ENCODE data around the gene RBP2.

RBP2 gene

GRCh38 chr3:139482206-139482605 lies 5.9 kb upstream of the RBP2 start:
- in situ Hi-C loops (cut with MboI; ENCODE audit: low sequenced_read_pairs): no loop called here

DNA sequence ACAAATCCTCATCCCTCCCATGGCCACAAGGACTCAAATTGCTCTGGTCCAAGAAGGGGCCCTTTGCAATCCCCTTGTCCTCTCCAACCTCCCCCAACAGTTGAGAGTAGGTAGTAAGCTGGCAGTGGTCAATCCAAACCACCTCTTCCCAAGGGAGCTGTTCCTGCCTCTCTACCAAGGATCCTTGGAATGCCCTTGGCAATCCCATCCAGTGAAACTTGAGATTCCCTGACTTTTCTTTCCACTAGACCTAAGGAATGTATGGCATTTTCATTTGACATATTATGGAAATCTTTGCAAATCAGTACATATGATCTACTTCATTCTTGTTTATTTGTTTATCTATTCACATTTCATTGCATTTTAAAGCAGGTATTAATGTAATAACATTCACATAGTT lies 4.8 kb upstream of the RBP2 start:
- in situ Hi-C loops (cut with MboI; ENCODE audit: low sequenced_read_pairs): no loop called here

DNA sequence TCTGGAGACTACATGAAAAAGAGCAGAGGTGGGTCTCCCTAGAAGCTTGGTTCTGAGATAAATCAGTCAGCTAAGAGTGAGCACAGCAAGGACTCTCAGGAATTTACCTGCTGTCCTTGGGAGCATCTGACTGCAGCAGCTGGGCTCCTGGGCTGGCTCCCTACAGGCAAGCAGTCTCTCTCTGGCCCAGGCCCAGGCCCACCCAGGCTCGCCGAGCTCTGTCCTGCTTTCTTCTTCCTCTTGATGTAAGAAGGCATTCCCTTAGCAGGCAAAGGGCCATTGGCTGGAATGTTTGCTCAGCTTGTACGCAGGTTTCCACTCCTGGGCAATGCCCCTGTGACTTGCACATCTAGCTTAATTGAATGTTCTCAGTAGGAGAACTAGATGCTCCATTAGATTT lies 4.3 kb upstream of the RBP2 start:
- in situ Hi-C loops (cut with MboI; ENCODE audit: low sequenced_read_pairs): no loop called here

DNA sequence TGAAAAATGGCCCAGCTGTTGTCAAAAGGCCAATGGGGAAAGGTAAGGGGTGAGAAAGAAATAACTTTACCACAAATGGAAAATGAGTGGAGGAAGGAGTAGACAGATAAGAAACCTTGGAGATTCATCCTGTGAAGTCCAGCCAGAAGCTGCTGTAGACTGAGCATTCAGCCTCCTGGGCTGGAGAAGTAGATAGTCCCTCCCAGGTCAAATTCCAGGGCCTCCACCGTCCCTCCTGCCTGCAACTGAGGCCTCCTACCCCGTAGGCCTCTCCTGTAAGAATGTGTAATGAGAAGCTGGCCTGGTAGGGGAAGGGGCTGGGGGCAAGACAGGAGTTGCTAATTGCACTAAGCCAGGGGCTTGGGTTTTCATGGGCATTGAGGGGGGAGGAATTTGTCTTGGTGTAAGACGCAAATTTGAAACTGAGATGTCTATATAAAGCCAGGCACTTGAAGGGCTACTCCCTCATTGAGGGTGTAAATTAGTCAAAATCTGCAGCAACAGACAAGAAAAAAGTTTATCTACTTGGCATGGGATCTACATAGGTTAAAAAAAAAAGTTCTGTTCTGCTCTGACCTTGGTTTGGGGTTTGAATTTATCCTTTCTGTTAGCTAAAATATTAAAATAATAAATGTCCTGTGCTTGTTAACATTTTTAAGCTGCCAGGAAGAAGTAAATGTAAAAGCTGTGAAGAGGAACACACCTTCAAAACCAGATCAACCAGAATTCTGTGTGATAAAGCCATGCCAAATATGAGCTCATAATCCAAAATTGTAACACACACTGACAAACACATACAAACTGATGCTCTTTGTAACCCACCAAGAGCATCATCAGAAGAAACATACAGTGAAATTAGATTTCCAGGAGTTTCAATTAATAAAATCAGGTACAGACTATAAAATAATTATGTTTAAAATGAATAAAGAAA lies 1.7 kb upstream of the RBP2 start:
- in situ Hi-C loops (cut with MboI; ENCODE audit: low sequenced_read_pairs): no loop called here

DNA sequence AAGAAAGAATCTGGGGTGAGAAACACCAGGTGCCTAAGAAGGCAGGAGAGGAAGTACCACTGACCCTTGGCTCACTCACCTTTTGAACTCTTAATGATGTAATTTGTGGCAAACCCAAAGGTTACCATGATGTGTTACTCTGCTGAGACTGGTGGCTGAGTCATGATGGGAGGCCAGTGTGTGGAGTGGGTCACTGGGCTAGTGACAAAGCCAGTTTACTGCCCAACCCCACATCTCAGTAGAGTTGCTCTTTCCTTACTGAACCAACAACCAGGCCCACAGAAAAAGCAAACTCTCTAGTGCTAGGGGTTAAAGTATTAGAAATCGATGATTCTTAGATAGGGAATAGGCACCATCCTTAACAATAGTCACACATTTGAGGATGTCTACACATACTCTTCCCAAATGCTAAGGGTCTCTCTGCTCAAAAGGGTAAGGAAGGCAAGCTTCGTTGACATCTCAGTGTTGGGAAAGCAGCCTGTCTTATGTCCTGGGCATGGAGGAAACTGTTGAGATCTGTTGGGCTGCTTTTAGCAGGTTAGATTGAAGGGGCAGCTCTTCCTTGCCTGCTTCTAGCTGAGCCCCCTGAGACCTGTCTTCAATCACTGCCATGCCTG lies 3.1 kb downstream of the RBP2 start:
- in situ Hi-C loops (cut with MboI; ENCODE audit: low sequenced_read_pairs): no loop called here

DNA sequence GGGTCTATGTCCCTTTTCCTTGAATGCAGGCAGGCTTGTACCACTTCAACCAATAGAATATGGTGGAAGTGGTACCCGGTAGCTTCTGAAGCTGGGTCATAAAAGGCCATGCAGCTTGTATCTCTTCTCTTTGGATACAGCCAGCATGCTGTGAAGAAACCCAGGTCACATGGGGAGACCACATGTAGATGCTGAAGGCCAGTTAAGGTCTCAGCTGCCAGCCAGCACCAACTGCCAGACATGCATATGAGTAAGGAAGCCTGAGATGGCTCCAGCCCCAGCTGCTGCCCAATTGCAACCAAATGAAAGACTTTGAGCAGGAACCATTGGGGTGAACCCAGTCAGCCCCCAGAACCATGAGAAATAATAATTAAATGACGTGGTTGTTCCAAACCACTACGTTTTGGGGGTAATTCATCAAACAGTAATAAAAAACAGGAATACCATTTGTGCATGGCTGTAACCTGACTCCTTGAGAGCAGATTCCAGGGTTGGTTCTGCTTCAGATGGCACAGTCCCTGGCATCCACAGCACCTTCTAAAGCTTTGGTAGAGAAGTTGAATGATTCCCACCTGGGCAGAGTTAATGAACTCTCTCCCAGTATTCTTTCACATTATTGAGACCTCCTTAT lies 3.8 kb downstream of the RBP2 start:
- in situ Hi-C loops (cut with MboI; ENCODE audit: low sequenced_read_pairs): no loop called here

DNA sequence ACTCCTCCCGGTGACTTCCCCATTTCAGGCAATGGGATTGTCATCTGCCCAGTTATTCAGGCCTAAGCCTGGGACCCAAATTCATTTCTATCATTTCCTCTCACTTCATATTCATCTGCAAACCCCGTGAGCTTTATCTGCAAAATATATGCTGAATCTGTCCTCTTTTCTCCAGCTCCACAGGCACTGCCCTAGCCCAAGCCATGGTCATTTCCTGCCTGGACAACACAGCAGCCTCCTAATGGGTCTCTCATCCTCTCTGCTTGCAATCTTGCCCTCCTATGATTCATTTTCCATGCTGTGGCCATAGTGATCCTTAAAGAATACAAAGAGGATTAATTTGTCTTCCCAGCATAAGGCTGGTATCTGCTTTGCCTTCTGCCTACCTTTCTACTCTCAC lies 6.1 kb downstream of the RBP2 start:
- in situ Hi-C loops (cut with MboI; ENCODE audit: low sequenced_read_pairs): no loop called here

- in situ Hi-C loops (cut with MboI; ENCODE audit: low sequenced_read_pairs): no loop called here
Measured at GRCh38 chr3:139468399-139468798, 7.9 kb downstream of the RBP2 start.

DNA sequence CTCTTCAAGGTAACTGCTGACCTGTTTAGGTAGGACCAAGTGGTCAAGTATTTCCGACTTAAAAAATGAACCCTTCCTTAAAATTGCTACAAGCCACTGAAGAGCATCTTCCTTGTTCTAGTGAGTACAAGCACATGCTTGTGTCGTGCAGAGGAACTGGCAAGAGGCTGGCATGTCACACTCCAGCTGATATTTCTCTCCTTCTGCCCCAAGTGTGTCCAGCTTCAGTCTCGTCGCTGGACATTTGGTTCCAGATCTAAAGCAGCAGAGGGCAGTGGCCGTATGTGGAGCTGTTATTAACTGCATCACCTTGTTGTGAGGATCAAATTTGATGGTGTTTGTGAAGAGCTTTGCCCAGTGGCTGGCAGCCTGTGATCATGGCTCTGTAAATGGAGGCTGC lies 10.0 kb downstream of the RBP2 start:
- in situ Hi-C loops (cut with MboI; ENCODE audit: low sequenced_read_pairs): no loop called here

GRCh38 chr3:139465636-139466035 lies 10.7 kb downstream of the RBP2 start:
- in situ Hi-C loops (cut with MboI; ENCODE audit: low sequenced_read_pairs): no loop called here

GRCh38 chr3:139463466-139463865 lies 12.8 kb downstream of the RBP2 start:
- in situ Hi-C loops (cut with MboI; ENCODE audit: low sequenced_read_pairs): no loop called here

- in situ Hi-C loops (cut with MboI; ENCODE audit: low sequenced_read_pairs): no loop called here
Measured at GRCh38 chr3:139460529-139460928, 15.8 kb downstream of the RBP2 start.

- in situ Hi-C loops (cut with MboI; ENCODE audit: low sequenced_read_pairs): no loop called here
Measured at GRCh38 chr3:139460076-139460475, 16.2 kb downstream of the RBP2 start.

GRCh38 chr3:139458348-139458747 lies 18.0 kb downstream of the RBP2 start:
- in situ Hi-C loops (cut with MboI; ENCODE audit: low sequenced_read_pairs): no loop called here

DNA sequence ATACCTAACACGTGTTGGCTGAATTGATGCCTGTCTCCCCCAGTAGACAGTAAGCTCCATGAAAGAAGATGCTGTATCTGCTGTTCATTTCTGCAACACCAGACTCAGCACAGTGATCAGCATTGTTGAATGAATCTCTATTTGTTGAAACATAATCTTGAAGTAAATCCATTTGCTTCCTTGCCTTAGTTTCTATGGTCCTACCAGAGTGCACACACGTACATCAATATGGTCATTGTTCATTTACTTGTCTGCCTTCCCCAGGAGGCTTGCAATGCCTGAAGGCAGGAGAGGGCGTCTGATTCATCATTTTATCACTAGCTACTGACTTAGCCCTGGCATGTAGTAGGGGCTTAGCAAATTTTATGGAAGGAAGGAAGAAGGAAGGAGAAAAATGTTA lies 19.2 kb downstream of the RBP2 start:
- in situ Hi-C loops (cut with MboI; ENCODE audit: low sequenced_read_pairs): no loop called here

DNA sequence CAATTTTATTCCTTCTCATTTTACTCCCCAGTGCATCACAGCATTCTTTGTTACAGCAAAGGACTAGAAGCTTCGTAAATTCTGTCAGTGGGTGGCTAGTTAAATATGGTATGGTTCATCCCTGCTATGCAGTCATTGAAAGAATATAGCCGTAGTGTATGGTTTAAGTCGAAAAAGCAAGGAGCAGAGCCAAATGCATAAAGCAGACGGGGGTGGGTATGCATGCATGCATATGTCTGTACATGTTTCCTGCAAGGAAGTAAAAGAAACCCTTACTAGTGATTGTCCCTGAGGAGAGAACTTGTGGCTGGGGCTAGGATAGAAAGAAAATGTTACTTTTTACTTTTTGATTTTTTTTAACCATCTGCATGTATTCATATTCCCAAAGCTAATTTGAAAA lies 19.9 kb downstream of the RBP2 start:
- in situ Hi-C loops (cut with MboI; ENCODE audit: low sequenced_read_pairs): no loop called here

DNA sequence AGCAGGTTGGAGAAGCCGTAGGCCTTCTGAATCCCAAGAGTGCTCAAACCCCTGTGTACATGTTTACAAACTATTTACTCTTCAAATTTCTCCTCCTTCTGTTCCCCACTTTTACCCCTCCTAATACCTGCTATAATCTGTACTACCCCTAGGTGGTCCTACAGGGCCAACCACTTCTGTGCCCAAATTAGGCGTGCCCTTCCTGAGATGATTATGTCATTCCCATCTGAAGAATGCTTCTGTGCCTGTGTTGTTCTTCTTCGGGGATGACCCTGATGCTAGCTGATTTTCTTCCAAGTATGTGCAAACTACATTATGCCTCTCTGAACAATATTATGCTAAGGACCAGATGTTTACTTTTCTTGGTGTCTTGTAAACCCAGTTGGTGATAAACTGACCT lies 20.5 kb downstream of the RBP2 start:
- in situ Hi-C loops (cut with MboI; ENCODE audit: low sequenced_read_pairs): no loop called here

DNA sequence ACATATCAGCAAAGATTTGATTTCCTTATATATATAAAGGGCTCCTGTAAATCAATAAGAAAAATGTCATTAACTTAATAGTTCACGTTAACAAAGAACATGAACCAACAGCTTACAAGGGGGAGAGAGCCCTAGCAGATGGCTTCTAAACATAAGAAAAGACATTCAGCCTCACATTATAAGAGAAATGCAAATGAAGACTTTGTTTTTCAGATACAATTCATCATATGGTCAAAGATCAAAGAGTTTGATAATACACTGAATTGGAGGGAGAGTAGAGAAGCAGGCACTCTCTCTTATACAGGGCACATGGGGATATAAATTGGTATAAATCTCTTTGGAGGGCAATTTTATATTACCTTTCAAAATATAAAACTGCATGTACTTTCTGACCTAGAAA lies 21.1 kb downstream of the RBP2 start:
- in situ Hi-C loops (cut with MboI; ENCODE audit: low sequenced_read_pairs): no loop called here

DNA sequence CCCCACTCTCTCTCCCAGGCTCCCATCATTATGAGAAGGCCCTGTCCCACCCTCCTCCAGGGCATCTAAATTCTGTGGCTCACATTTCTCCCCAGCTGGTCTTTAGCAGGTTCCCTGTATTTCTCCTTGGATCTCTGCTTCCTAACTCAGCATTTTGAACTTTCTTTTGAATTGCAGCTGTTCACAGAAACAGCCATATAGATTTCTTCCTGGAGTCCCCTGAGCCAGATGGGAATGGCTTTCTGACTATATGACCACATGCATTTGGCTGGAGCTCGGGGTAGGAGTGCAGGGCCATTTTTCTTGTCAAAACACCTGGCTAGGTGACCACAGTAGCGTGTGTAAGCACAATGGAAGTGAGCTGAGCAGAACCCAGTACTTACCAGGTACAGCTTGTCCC lies 22.0 kb downstream of the RBP2 start:
- in situ Hi-C loops (cut with MboI; ENCODE audit: low sequenced_read_pairs): no loop called here

- in situ Hi-C loops (cut with MboI; ENCODE audit: low sequenced_read_pairs): no loop called here
Measured at GRCh38 chr3:139450159-139450558, 26.2 kb downstream of the RBP2 start.

DNA sequence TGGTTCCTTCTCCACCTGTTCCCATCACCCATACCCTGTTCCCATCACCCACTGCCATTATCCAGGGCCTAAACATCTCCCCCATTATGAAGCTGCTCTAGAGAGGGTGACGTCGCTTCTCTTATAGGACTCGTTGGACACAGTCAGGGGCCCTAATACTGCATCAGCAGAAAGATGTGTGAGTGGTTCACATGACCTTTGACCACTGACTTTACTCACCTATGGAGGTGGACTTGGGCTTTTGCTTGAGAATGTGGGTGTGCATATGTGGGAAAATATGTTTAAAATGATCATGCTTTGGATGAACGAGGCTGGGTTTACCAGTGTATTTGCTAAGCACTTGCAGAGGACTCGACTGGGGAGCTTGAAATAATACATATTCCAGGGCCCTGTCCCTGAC lies 26.8 kb downstream of the RBP2 start:
- in situ Hi-C loops (cut with MboI; ENCODE audit: low sequenced_read_pairs): no loop called here

GRCh38 chr3:139448104-139448503 lies 28.2 kb downstream of the RBP2 start:
- in situ Hi-C loops (cut with MboI; ENCODE audit: low sequenced_read_pairs): no loop called here

Data from HL-60/S4 treated with retinoic acid at 250 ng/mL for 4 days and 3 days (cell line).